BLaER1 treated with 17β-estradiol and CSF1 and Interleukin-3, amounts not matched to agents 10 nM and 100 nM (cell line): ENCODE results near the gene PAN3.
A peak's percentile ranks its signal among the peaks of the same experiment; 100 is the strongest.

Experiments
- H3K27ac ChIP-seq, 11 experiments: shearing (Covaris generic); formaldehyde crosslinking; 2 replicates each; pipeline ENCODE4 v1.8.1; 2022
- H3K27me3 ChIP-seq, 11 experiments: shearing (Covaris generic); formaldehyde crosslinking; 2 replicates each; pipeline ENCODE4 v1.8.1; 2022
- H3K36me3 ChIP-seq, 11 experiments: shearing (Covaris generic); formaldehyde crosslinking; 2 replicates each; pipeline ENCODE4 v1.8.1; 2022
- H3K4me1 ChIP-seq, 10 experiments: shearing (Covaris generic); formaldehyde crosslinking; 2 replicates each; pipeline ENCODE4 v1.8.1; 2022
- H3K4me2 ChIP-seq, 11 experiments: shearing (Covaris generic); formaldehyde crosslinking; 2 replicates each; pipeline ENCODE4 v1.8.1; 2022
- H3K4me3 ChIP-seq, 10 experiments: shearing (Covaris generic); formaldehyde crosslinking; 2 replicates each; pipeline ENCODE4 v1.8.1; 2022
- H3K9ac ChIP-seq, 11 experiments: shearing (Covaris generic); formaldehyde crosslinking; 2 replicates each; pipeline ENCODE4 v1.8.1; 2022
- H3K9me3 ChIP-seq, 11 experiments: shearing (Covaris generic); formaldehyde crosslinking; replicated peaks in 1 of 11; 2 replicates each; pipeline ENCODE4 v1.8.1; 2022
- H4K20me1 ChIP-seq, 11 experiments: shearing (Covaris generic); formaldehyde crosslinking; 2 replicates each; pipeline ENCODE4 v1.8.1; 2022
- Cebpa-rat ChIP-seq, 11 experiments: shearing (Covaris generic); IDR thresholded peaks; 2 replicates each; pipeline ENCODE4 v1.8.1; 2022

Gene PAN3

DNA sequence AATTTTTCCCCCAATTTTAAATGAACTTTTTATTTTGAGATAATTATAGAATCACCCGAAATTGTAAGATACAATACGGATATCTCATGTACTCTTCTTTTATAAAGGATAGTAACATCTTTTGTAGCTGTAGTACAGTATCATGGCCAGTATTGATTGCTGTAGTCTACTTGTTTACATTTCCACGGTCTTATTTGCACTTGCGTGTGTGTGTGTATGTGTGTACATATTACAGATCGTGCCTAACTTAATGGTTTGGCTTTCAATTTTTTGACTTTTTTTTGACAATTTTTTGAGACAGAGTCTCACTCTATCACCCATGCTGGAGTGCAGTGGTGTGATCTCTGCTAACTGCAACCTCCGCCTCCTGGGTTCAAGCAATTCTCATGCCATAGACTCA lies 6.7 kb downstream of the PAN3 start:
- Histone ChIP-seq H3K4me2 (peak overlapping the region in 9 of 11 experiments; percentile 10 to 96 (median 88); a peak in 13 of 22 replicates), H3K9ac (no peak overlapping the region), H3K4me3 (0 out of 20 replicates have a peak overlapping the region, but pooled peaks of 3 of the 10 experiments have one; percentile 11 to 91 (median 21)), H3K27ac (no peak overlapping the region), H3K9me3 (peaks cover 0 to 54% (median 49%) of the 10 kb centered on the region in 11 experiments; a peak in 16 of 22 replicates), H3K4me1 (peaks cover 25 to 63% (median 38%) of the 10 kb centered on the region in 10 experiments), H4K20me1 (peaks cover 56 to 100% (median 89%) of the 10 kb centered on the region in 11 experiments), H3K36me3 (peaks cover 18 to 67% (median 58%) of the 10 kb centered on the region in 11 experiments), H3K27me3 (no peaks in the 10 kb centered on the region)
- TF ChIP-seq Cebpa-rat (IDR thresholded peaks at IDR 0.05), result no peak

- H3K36me3 ChIP-seq, result peaks cover 18 to 88% (median 75%) of the 10 kb centered on the region in 11 experiments
- no peak overlapping the region for H3K4me3 ChIP-seq
- no peaks in the 10 kb centered on the region for H3K27me3 ChIP-seq
- H3K27ac ChIP-seq, result no peak overlapping the region
- peaks cover 0 to 75% (median 60%) of the 10 kb centered on the region in 11 experiments; a peak in 17 of 22 replicates for H3K9me3 ChIP-seq
- no peak overlapping the region for H3K9ac ChIP-seq
- H4K20me1 ChIP-seq, result peaks cover 32 to 100% (median 88%) of the 10 kb centered on the region in 11 experiments
- TF ChIP-seq Cebpa-rat (IDR thresholded peaks at IDR 0.05), result no peak
- H3K4me1 ChIP-seq, result peaks cover 10 to 39% (median 22%) of the 10 kb centered on the region in 10 experiments; a peak in 19 of 20 replicates
- H3K4me2 ChIP-seq, result no peak overlapping the region
Measured at GRCh38 chr13:28147495-28147894, 9.2 kb downstream of the PAN3 start.

DNA sequence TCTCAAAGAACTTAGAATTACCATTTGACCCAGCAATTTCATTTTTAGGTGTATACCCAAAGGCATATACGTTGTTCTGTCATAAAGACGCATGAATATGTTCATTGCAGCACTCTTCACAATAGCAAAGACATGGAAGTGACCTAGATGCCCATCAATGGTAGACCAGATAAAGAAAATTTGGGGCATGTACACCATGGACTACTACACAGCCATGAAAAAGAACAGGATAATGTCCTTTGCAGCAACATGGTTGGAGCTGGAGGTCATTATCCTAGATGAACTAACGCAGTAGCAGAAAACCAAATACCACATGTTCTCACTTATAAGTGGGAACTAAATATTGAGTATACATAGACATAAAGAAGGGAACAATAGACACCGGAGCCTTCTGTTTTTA lies 20.7 kb downstream of the PAN3 start:
- H3K4me1 ChIP-seq, result peaks cover 0 to 18% (median 7%) of the 10 kb centered on the region in 10 experiments; a peak in 12 of 20 replicates
- H3K9ac ChIP-seq, result no peak overlapping the region
- no peak for TF ChIP-seq Cebpa-rat (IDR thresholded peaks at IDR 0.05)
- H3K36me3 ChIP-seq, result peaks cover 31 to 69% (median 56%) of the 10 kb centered on the region in 11 experiments
- no peak overlapping the region for H3K27ac ChIP-seq
- no peaks in the 10 kb centered on the region for H3K27me3 ChIP-seq
- peaks cover 33 to 83% (median 54%) of the 10 kb centered on the region in 11 experiments for H4K20me1 ChIP-seq
- peaks cover 40 to 73% (median 53%) of the 10 kb centered on the region in 11 experiments for H3K9me3 ChIP-seq
- H3K4me2 ChIP-seq, result no peak overlapping the region
- no peak overlapping the region for H3K4me3 ChIP-seq

DNA sequence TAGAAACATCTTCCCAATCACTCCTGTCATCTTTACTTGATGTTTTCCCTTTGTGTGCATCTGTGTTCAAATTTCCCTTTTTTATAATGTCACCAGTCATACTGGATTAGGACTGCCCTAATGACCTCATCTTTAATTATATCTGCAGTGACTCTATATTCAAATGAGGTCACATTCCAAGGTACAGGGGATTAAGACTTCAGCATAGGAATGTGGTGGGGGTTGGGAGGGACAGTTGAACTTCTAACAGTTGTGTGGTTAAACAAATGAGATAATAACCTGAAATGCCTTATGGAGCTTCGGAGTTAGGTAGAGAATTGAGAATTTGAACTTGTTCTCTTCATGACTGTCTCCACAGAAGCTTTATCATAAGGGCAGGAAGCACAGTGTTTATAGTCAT lies 23.0 kb downstream of the PAN3 start:
- peak overlapping the region in 3 of 11 experiments; percentile 6 to 10 (median 9); a peak in 2 of 22 replicates for H3K4me2 ChIP-seq
- peaks cover 0 to 18% (median 7%) of the 10 kb centered on the region in 10 experiments; a peak in 12 of 20 replicates for H3K4me1 ChIP-seq
- TF ChIP-seq Cebpa-rat (IDR thresholded peaks at IDR 0.05), result no peak
- peak overlapping the region in 3 of 11 experiments; percentile 3 to 20 (median 6); a peak in 2 of 22 replicates for H3K27ac ChIP-seq
- H3K4me3 ChIP-seq, result no peak overlapping the region
- peaks cover 27 to 68% (median 55%) of the 10 kb centered on the region in 11 experiments for H3K36me3 ChIP-seq
- H4K20me1 ChIP-seq, result peaks cover 36 to 91% (median 73%) of the 10 kb centered on the region in 11 experiments
- H3K9ac ChIP-seq, result no peak overlapping the region
- peaks cover 19 to 73% (median 46%) of the 10 kb centered on the region in 11 experiments for H3K9me3 ChIP-seq
- no peaks in the 10 kb centered on the region for H3K27me3 ChIP-seq

- Histone ChIP-seq H3K4me1 (peaks cover 0 to 18% (median 7%) of the 10 kb centered on the region in 10 experiments; a peak in 12 of 20 replicates), H3K4me2 (no peak overlapping the region), H3K27ac (no peak overlapping the region), H3K9me3 (peaks cover 0 to 65% (median 27%) of the 10 kb centered on the region in 11 experiments; a peak in 19 of 22 replicates), H3K9ac (no peak overlapping the region), H3K36me3 (peaks cover 9 to 67% (median 46%) of the 10 kb centered on the region in 11 experiments; a peak in 20 of 22 replicates), H3K27me3 (no peaks in the 10 kb centered on the region), H4K20me1 (peaks cover 49 to 100% (median 94%) of the 10 kb centered on the region in 11 experiments), H3K4me3 (no peak overlapping the region)
- no peak for TF ChIP-seq Cebpa-rat (IDR thresholded peaks at IDR 0.05)
Measured at GRCh38 chr13:28163587-28163986, 25.2 kb downstream of the PAN3 start.

GRCh38 chr13:28166257-28166656 lies 27.9 kb downstream of the PAN3 start:
- H4K20me1 ChIP-seq, result peaks cover 39 to 100% (median 90%) of the 10 kb centered on the region in 11 experiments

DNA sequence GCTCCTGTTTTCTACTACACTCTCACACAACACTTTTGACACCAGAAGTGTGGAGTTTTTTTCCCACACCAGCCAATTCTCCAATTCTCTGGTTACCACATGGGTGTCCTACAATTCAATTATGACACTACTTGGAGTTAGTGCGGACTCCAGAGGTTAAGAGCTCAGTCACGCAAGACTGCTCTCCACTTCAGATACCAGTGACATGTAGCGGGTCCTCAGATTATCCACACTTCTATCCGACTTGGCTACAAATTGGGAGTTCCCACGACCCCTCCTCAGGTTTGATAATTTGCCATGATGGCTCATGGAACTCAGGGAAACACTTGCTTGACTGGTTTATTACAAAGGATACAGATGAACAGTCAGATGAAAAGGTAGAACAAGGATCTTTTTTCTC lies 32.9 kb downstream of the PAN3 start:
- peaks cover 29 to 100% (median 72%) of the 10 kb centered on the region in 11 experiments; a peak in 21 of 22 replicates for H4K20me1 ChIP-seq
- no peak for TF ChIP-seq Cebpa-rat (IDR thresholded peaks at IDR 0.05)
- peaks cover 0 to 35% (median 13%) of the 10 kb centered on the region in 11 experiments; a peak in 11 of 22 replicates for H3K9me3 ChIP-seq
- H3K4me1 ChIP-seq, result peaks cover 0 to 9% (median 0%) of the 10 kb centered on the region in 10 experiments; a peak in 3 of 20 replicates
- H3K9ac ChIP-seq, result no peak overlapping the region
- H3K4me3 ChIP-seq, result no peak overlapping the region
- no peaks in the 10 kb centered on the region for H3K27me3 ChIP-seq
- H3K27ac ChIP-seq, result no peak overlapping the region
- H3K4me2 ChIP-seq, result no peak overlapping the region
- H3K36me3 ChIP-seq, result peaks cover 20 to 89% (median 68%) of the 10 kb centered on the region in 11 experiments; a peak in 21 of 22 replicates

More at GRCh38 chr13:28166257-28166656, 27.9 kb downstream of the PAN3 start:
- Histone ChIP-seq H3K4me3 (no peak overlapping the region), H3K27ac (no peak overlapping the region), H3K27me3 (no peaks in the 10 kb centered on the region), H3K36me3 (peaks cover 9 to 80% (median 50%) of the 10 kb centered on the region in 11 experiments; a peak in 21 of 22 replicates), H3K4me1 (peaks cover 0 to 11% (median 1%) of the 10 kb centered on the region in 10 experiments; a peak in 9 of 20 replicates), H3K4me2 (no peak overlapping the region; a peak in 1 of 22 replicates), H3K9ac (no peak overlapping the region), H3K9me3 (peaks cover 0 to 55% (median 27%) of the 10 kb centered on the region in 11 experiments; a peak in 15 of 22 replicates)
- no peak for TF ChIP-seq Cebpa-rat (IDR thresholded peaks at IDR 0.05)

DNA sequence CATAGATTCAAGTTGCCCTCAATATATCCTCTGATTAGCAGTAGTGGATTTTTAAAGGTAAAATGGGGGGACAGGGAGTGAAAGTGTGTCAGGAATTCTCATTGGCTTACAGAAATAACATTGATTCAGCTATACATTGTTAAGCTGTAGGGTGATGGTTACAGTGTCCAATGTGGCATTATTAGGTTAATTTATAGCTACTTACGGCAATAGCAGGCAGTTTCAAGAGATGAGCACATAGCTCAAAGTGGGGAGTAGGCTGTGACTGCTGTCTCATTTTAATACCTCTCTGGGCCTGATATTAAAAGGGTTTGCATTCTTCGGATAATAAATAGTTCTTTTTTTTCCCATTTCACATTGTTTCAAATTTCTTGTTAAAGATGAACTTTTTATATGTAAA lies 34.6 kb downstream of the PAN3 start:
- Histone ChIP-seq H3K4me3 (no peak overlapping the region), H3K4me2 (no peak overlapping the region), H3K27me3 (no peaks in the 10 kb centered on the region), H3K27ac (no peak overlapping the region), H3K36me3 (peaks cover 36 to 87% (median 67%) of the 10 kb centered on the region in 11 experiments), H3K4me1 (peaks cover 0 to 9% (median 0%) of the 10 kb centered on the region in 10 experiments; a peak in 3 of 20 replicates), H3K9ac (no peak overlapping the region), H3K9me3 (peaks cover 0 to 21% (median 6%) of the 10 kb centered on the region in 11 experiments; a peak in 7 of 22 replicates), H4K20me1 (peaks cover 14 to 87% (median 55%) of the 10 kb centered on the region in 11 experiments; a peak in 17 of 22 replicates)
- no peak for TF ChIP-seq Cebpa-rat (IDR thresholded peaks at IDR 0.05)

- Histone ChIP-seq H3K9ac (no peak overlapping the region), H4K20me1 (peaks cover 11 to 80% (median 47%) of the 10 kb centered on the region in 11 experiments; a peak in 15 of 22 replicates), H3K9me3 (peaks cover 0 to 18% (median 6%) of the 10 kb centered on the region in 11 experiments; a peak in 7 of 22 replicates), H3K27me3 (no peaks in the 10 kb centered on the region), H3K4me3 (no peak overlapping the region), H3K4me1 (peaks cover 0 to 9% (median 0%) of the 10 kb centered on the region in 10 experiments; a peak in 3 of 20 replicates), H3K4me2 (no peak overlapping the region), H3K27ac (no peak overlapping the region), H3K36me3 (peaks cover 41 to 86% (median 71%) of the 10 kb centered on the region in 11 experiments)
- no peak for TF ChIP-seq Cebpa-rat (IDR thresholded peaks at IDR 0.05)
Measured at GRCh38 chr13:28173793-28174192, 35.4 kb downstream of the PAN3 start.
